Activated T-cell treated with anti-CD3 and anti-CD28 coated beads, Interleukin-2, amount 50 U/mL, for 1 hour (primary cell): ENCODE measurements around the gene ERG.

Experiments used
- DNase-seq: peaks from one replicate; pipeline ENCODE4 v3.0.0-alpha.2; 2020

The ERG gene

DNA sequence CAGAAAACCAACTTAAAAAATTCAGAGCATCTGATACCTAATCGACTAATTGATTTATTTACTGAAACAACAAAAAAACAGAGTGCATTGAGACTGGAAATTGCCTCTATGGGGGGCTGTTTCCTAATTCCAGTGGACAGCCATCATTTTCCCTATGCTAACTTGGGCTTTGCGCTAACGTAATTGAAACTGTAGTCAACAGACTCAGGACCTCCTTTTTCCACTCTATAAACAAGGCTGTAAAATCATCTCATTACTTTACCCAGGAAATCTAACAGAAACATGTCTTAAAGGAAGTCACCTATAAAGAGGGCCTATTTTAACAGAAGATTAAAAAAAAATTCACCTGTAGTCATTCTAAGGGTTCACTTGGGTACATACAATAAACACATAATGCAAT lies 2.1 kb downstream of the ERG start:
- DNase-seq, result no peak

DNA sequence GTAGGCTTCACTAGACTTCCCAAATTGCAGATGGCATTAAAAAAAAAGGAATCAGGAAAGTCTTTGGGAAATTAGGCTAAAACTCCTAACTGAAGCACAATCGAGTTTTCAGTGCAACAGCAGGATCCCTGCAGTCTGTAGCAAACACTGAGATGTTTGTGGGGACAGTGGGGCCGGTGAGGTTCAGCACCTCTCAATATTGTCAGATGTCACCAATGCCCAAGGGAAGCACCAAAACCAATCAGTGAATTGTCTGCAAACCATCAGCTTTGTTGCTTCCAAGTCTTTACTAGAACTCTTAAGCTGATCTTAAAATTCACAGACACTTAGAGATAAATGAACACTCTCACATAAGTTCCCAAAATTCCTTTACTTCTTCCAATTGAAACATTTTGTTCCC lies 2.6 kb downstream of the ERG start:
- DNase-seq, result no peak

DNA sequence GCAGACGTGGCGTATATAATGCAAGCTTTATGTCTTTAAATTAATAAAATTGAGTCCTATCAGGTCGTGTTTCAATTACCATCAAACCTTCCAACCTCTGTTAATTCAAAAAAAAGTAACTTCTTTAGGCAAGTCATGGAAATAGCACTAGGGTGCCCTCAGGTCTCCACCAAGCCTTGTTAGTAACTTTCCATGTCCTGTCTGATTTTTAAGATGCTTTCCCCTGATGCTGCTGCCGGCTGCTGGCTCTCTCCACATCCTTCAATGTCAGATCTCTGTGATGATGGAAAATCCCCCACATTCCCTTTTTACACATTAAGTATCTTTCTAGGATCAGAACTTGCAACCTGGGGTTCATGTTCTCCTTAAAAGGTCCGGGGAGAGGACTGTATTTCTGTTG lies 3.0 kb downstream of the ERG start:
- no peak for DNase-seq

DNA sequence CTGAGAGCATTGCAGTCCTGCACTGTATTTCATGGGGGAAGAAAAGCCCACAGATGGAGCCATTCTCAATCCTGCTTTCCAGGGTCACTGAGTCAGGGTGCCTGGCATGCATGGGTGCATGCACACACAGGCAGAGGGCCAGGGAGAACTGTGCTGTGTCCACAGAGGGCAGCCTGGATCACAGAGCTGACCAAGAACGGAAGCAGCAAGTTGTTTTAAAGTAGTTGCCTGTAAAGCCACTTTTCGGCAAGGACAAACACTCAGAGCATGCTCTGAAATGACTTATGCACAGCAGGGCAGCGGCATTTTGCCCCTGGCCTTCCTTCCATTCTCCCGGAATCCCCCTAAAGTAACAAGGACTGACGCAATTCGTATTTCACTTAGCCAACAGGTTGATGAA lies 3.6 kb downstream of the ERG start:
- no peak for DNase-seq

DNA sequence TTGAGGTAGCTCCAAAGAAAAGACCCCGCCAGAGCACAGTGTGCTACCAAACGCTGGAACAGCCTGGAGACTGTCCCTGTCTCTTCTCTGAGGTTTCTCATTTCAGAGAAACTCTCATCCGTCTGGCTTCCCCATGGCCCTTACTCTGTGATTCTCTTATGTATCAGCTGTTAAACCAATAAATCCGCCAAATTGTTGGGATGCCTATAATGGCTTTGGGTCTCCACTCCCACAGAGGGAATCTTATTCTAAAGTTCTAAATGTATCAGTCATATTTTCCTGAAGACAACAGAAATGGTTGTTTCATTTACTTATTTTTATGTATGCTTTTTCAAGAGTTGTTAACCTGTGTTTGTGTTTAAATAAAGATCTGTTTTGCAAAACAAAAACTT lies 4.0 kb downstream of the ERG start:
- no peak for DNase-seq

DNA sequence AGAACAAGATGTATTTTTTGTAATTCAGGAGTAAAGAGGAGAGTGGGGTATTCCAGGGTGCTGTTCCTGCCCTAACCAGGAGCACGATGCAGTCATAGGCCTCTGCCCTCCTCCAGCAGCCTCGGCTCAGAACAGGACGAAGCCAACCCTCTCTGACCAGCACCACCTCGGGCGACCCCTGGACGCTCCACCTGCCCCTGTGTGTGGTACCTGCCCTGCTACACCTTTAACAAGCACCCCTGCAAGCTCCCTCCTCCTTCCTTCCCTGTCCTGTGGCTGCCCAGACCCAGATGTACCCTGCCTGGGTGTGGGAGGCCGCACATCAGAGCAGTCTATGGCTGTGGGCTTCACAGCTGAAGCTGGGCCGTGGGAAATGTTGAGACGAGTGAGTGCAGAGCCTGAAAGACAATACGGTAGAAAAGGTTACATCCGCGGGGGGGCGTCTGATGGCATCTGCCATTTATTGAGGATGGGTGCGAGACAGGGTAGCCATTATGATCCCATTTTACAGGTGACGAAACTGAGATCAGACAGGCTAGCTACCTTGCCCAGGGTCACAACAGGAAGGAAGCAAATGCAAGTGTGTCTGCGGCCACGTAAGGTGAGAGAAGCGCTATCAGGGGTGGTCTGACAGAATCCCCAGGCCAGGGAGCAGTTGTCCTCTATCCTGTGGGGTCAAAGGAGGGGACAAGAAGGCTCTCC lies 4.6 kb downstream of the ERG start:
- DNase-seq, result no peak

DNA sequence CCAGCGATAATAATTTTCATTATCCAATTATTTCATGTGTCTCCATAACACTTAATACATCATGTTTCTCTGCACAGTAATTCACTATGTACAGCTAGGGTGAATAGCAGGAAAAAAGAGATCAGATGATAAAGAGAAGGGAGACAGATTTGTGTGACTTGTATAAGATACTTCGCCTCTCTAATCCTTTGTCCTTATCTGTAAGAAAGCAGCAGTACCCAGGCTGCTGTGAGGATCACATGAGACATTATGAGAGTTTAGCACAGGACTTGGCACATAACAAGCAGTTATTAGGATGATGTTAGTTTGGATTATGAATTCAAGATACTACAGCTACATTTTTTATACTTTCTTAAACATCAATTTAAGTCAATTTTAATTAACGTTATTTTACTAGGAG lies 6.3 kb downstream of the ERG start:
- DNase-seq, result no peak

DNA sequence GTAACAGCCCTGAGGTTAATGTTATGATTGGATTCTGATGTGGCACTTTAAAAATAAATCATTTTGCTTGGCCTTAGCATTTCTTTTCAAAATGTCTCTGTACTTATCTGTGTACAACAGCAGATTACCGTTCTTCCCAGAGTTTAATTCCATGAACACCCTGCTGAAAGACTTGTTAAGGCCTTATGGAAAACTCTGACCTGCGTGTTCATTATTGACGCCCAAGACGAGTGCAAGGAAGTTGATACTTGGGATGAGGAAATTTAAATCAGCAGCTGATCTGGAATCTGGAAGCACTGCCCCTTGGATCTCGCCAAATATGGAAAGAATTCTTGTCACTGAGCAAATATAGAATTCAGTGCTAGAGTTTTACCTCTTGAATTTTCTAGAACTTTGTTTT lies 6.7 kb downstream of the ERG start:
- no peak for DNase-seq

DNA sequence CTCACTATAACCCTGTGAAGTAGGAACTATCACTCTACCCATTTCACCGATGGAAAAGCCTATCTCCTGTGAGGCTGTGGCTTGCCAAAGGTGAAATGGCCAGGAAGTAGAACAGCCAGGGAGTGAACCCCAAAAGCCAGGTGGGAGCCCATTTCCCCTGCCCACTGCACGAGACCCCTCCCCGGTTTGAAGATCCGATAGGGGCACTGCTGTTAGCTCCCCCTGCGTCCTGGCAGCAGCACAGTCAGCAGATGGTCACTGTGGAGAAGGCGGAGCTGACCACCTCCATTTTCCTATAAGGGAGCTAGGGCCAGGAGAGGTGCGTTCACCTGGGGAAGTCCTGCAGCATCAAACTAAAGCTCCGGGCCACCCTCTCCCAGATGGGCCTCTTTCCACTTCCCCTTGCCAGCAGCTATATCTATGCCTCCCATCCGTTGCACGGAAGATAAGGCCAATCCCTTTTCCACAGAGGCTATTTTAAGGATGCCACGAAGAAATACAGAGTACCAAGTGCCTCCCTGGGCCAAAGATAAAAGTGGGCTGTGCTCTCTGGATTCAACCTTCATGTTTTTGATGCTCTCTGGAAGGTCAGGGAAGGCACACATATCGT lies 7.8 kb downstream of the ERG start:
- DNase-seq, result no peak

DNA sequence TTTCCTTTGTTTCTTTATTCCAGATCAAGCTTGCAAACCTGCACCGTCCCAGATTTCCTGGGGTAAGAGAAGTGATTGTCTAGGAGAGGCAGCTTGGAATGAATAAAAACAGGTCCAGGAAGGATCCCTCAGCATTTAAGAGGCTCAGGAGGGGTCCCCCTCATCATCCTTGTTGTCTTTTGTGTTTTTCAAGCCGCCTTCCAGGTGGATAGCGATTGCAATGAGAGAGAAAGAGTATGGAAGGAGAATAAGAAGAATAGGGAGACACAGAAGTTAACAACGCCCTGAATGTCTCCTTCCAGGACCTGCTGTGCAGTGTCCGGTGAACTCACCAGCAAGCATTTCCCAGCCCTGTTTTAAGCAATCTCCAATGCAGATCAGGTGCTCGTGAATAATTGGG lies 8.5 kb downstream of the ERG start:
- no peak for DNase-seq

DNA sequence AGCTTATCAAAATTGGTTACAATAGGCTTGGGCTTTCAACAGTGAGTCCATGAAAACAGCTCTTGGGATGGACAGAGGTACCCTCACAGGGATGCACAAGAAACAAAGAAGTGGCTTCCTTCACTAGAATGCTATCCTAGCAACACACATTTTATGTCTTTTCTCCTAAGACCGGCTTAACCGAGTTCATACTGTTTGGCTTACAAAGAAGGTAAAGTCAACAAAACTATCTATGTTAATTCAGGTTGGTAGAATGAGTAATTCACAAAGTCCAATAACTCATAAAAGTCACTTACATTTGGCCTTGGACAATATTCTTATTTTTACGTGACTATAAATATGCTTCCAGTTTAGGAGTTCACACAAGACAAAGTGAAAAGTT lies 9.0 kb downstream of the ERG start:
- no peak for DNase-seq

DNA sequence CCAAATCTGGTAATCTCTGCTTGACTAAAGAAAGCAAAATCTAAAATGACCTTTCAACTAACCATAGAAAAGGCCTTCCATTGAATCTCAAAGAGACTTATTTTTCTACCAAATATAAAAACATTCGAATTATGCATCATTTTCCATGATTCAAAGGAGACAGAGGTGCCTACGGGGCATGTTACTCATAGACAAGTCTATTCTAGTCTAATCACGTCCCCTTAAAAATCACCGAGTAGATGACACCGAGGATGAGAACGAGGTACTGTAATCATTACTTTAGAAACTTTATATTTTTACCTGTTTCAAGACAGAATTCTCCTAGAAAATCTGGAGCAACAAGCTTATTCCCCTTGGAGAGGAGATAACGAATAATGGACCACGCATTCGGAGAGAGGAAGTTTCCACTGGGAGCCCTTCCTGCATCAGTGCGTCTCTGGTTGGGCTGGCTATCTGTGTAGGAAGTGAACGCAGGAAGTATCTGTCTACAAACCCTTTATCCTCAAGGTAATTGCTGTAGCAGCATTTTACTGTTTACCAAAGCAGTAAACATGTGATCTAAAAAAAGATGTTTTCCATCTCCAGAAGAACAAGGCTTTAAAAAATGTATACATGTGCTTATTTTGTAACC lies 9.5 kb downstream of the ERG start:
- DNase-seq, result no peak

DNA sequence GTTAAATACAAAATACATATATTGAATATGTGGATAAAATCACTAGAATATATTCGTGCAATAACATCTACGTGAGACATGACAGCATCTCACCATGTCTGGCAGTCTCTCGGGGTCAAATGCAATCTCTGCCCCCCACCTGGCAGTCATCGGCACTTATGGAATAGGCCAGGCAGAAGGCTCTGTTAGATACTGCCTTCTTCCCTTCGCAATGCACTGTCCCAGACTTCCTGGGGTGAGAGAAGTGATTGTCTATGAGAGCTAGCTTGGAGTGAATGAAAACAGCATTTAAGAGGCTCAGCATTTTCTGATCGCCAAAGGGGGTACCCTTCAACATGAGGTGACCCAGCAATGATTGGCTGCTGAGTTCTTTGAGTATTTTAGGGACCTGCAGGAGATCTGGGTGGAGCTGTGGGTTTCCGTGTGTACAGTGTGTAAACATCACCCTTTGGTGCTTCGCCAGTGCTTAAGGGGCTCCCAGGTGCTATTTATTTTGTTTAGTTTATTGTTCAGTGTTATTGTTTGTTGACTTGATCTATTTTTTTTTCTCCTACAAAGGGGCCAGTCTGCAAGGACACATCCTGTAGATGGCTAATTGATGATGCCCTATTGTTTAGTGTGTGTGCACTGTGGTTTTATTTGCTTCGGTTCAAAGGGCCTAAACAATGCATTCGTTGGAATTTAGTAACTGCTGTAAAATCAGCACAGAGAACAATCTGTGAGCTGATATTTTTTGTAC lies 10.2 kb downstream of the ERG start:
- DNase-seq, result no peak

DNA sequence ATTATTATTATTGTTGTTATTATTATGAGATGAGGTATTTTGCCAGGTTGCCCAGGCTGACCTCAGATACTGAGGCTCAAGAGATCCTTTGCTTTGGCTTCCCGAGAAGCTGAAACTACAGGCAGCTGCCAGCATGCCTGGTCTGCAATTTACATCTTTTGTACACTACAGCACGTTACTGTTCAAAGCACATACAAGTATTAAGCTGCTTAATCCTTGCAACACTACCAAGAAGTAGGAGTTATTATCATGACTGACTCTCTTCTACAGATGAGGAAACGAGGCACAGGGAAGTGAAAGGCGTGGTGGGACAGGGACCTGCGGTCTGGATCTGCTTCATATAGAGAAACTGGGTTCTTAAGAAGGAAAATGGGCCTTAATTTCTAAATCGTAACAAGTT lies 11.6 kb downstream of the ERG start:
- no peak for DNase-seq

DNA sequence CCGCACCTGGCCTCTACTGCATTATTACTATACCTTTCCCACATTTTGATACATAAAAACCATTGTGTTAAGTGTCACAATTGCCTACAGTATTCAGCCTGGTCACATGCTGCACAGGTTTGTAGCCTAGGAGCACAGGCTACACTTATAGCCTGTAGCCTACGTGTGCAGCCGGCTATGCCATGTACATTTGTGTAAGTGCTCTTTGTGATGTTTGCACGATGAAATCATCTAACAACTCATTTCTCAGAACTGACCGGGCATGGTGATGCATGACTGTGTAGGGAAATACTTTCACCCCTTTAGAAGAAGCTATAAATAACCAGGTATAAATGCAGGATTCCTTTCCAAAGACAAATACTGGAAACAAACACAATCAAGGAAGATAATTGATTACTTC lies 12.1 kb downstream of the ERG start:
- no peak for DNase-seq

DNA sequence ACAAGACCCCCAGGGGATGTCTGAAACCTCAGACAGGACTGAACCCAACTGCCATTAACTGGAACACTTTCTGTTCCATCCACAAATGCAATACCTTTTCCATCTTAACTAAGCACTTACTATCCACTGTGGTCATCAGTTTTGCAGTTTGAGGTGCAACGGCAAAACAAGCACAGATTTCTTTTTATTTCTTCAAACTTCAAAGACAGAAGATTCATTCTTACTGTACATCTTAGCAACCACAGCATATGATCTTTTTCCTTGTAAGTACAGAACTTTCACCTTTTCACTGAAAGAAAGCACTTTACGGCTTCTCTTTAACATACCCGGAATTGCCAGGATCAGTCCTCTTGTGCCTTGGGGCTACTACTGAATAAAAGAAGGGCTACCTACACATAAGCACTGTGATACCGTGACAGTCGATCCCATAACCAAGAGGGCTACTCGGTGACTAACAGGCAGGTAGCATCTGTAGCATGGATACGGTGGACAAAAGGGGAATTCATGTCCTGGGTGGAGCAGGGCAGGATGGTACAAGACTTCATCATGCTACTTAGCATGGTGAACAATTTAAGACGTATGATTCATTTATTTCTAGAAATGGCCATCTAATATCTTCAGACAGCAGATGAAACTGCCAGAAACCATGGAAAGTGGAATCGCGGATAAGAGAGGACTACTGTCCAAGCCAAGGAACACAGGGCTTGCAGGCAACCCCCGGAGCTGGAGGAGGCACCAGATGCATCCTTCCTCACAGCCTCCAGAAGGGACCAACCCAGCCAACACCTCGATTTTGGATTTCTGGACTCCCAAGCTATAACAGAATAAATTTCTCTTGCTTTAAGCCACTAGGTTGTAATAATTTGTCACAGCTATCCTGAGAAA lies 18.4 kb downstream of the ERG start:
- no peak for DNase-seq

DNA sequence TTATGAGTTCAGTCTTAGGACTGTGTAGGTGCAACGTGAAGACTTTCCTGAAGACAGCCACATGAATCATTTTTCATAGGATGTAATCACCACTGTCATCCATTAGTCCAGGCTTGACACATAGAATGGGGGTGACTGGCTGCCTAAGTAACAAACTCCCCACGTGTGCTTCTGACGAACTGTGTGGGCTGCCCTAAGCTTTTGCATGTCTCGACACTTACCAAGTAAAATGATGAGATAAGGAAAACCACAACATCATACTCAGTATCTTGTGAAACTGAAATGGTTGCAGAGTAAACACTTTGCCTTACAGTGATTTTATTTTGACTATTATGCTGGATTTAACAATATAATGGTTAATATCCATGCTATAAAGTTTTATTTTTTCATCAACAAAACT lies 19.5 kb downstream of the ERG start:
- no peak for DNase-seq

DNA sequence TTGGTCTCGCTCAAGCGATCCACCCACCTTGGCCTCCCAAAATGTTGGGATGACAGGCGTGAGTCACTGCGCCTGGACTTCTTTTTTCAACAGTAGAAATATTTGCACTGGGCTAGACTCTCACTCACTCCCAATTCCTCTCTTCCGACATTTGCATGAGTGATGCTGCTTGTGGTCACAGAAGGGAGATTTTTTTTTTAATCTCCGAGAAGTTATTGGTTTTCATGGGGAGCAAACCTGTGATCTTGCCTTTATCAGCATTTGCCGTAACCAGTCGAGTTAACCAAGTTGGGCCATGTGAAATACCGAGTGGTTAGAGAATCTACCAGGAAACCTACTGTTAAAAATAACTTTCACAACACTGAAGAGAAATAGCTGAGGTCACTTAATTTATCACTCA lies 21.1 kb downstream of the ERG start:
- DNase-seq, result no peak

DNA sequence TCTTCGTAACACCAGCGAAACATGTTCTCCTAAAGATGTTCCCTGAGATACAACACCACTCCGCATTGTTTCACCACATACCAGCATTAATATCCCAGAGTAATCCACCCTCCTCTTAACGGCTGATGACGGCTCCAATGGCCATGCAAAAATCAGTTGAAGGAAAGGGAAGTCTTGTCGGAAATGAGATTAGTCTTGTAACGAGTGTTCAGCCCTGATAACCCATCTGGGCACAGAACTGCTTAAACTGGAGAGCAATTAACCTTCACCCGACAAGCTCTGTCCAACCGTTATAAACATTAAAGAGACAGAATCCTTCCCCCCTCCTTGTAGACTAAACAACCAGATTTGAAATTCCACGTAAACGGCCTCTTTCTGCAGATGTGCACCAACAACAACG lies 21.9 kb downstream of the ERG start:
- DNase-seq, result no peak

DNA sequence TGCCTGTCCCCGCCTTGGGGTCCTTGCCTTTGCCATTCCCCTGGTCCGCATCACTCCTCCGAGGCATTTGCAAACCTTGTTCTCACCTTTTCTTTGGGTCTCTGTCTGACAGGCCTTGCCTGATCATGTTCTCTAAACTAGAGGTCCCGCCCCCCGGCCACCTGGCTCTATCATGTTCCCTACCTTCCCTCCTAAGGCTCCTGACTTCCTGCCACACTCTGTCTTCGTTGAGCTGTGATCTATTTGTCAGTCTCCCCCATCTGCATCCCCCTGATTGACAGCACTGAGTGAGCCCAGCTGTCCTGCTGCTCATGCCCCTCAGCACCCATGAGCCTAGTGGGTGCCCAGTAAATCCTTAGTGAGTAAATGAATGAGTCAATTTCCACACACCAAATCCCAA lies 22.8 kb downstream of the ERG start:
- no peak for DNase-seq

DNA sequence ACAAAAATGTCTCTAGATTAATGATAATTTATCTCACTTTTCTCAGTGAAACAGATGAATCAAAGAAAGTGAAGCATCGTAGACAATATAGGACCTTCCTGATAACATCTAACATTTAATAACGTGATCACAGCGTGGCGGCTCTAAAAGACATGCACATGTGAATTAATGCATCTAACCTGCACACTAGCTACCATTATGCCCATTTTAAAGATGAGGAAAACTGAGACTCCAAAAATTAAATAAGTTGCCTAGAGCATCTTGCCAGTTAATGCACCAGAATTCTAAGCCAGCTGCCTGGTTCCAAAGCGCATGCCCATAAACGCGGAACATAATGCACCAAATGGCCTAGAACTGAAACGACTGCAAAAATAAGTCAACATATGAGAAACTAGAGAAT lies 23.5 kb downstream of the ERG start:
- DNase-seq, result no peak

DNA sequence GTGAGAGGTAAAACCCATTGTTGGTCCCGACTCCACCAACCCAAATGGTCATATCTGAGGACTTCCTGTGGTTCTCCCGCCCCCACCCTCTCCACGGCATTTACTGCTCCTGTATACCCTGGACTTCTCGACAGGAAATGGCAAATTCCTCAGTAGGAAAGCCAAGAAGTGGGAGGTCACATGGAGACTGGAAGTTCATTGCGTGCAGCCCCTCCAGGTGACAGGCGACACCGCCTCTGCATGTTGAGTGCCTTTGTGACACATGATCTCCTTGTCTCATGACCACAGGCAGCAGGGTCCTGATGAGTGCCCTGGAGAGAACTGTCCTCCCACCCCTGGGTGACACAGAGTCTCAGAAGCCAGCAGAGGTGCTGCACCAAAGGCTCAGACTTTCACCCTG lies 24.2 kb downstream of the ERG start:
- no peak for DNase-seq
